CD1c-positive myeloid dendritic cell (primary cell): ENCODE data around the gene TRIM39.
"Not testable (repeated sequence)": the region's sequence is repeated elsewhere in the genome, so short reads cannot be mapped to it uniquely, and the experiment has no call there.

Source experiments
- DNase-seq: peaks from one replicate; pipeline ENCODE4 v3.0.0-alpha.2; 2016; ENCODE audit errors: extremely low spot score

Gene TRIM39

GRCh38 chr6:30363459-30363858 lies 36.7 kb downstream of the TRIM39 start:
- DNase-seq, result no peak

DNA sequence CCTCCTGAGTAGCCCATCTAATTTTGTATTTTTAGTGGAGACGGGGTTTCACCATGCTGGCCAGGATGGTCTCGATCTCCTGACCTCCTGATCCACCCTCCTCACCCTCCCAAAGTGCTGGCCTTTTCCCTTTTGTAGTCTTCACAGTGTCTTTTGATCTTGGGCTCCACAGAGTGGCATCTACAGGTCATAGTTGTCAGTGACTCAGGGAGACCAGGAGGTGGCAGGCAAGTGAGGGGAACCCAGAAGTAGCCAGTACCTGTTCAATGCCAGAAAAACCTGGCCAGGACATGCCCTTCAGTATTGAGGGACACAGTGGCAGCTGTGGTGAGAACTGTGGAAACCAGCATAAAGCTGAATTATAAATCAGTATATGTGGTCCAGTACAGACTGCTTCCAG lies 37.9 kb downstream of the TRIM39 start:
- DNase-seq, result no peak

- DNase-seq, result not testable (repeated sequence)
Observed at GRCh38 chr6:30369280-30369679, 42.6 kb downstream of the TRIM39 start.

GRCh38 chr6:30378290-30378937 lies 51.7 kb downstream of the TRIM39 start:
- no peak for DNase-seq

- DNase-seq, result no peak
Observed at GRCh38 chr6:30380464-30380863, 53.7 kb downstream of the TRIM39 start.

DNA sequence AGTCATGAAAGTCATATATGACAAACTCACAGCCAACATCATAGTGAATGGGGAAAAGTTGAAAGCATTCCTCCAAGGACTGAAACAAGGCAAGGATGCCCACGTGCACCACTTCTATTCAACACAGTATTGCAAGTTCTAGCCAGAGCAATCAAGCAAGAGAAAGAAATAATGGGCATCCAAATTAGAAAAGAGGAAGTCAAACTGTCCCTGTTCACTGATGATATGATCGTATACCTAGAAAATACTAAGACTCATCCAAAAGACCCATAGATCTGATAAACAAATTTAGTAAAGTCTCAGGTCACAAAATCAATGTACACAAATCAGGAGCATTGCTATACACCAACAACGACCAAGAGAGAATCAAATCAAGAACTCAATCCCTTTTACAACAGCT lies 59.4 kb downstream of the TRIM39 start:
- no peak for DNase-seq

DNA sequence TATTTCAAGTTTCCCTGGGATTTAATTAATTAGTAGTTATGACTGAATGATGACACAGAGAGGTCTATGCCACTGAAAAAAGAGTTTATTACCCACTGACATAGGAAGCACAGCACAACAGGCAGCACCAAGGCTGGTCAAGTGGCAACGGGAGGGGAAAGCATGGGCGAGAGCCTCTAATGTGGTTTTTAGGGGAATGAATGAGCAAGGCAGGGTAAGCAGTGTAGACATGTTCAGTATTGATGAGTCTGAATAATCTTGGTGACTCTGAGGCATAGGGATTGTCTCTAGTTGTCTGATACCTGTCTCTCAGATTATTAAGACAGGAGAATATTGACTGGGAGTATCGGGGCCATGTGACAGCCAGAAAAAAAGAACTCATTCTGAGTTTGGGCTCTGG lies 64.5 kb downstream of the TRIM39 start:
- DNase-seq, result no peak
